ENCODE measurements around the gene WDPCP. TPM values are rescaled to one million over a fixed set of nuclear protein-coding genes. Genes with fewer than 3 reads are reported as not detected.
"Not testable (repeated sequence)": the region's sequence is repeated elsewhere in the genome, so short reads cannot be mapped to it uniquely, and the experiment has no call there.

WDPCP gene
- total and polyA plus RNA-seq, 2 donors (not counting 1 experiment from before 2014, with no cell fraction given): 5.6 to 22.8 TPM

GRCh38 chr2:63610525-63610924, 22.2 kb upstream of the WDPCP start:
- peaks cover 0 to 14% of the 10 kb centered on the region in 2 experiments for H3K36me3 ChIP-seq (replicated peaks in 1 of 2; ENCODE audit: control extremely low read depth in 1 of 2, control insufficient read depth in 1 of 2, extremely low read depth in 1 of 2, insufficient read depth in 2 of 2, low read length in 1 of 2)
- no peaks in the 10 kb centered on the region for H3K27me3 ChIP-seq (replicated peaks in 1 of 4; ENCODE audit: control extremely low read depth in 1 of 4, control insufficient read depth in 3 of 4, insufficient read depth in 4 of 4, low read length in 3 of 4)
- ChIA-PET CTCF (no interaction called here), POLR2A (no interaction called here)
- H3K4me2 ChIP-seq (replicated peaks; ENCODE audit: low read depth, low read length, poor library complexity, severe bottlenecking): no peak overlapping the region
- H3K4me3 Mint-ChIP-seq: no peak overlapping the region
- no peak overlapping the region for H3K4me3 ChIP-seq (ENCODE audit: control extremely low read depth in 1 of 5, extremely low read depth in 1 of 5, insufficient read depth in 1 of 5, low read depth in 2 of 5, low read length in 4 of 5)
- no peak overlapping the region for H3K27ac Mint-ChIP-seq
- no peak overlapping the region for H3K9ac ChIP-seq (ENCODE audit: low read length)
- H3K4me1 ChIP-seq (ENCODE audit: control insufficient read depth in 2 of 2, insufficient read depth in 2 of 2, low read length in 2 of 2): no peaks in the 10 kb centered on the region
- DNase-seq: no peak
- TF ChIP-seq CTCF (IDR thresholded peaks at IDR 0.05): no peak
- no peaks in the 10 kb centered on the region for H3K27me3 Mint-ChIP-seq
- H3K27ac ChIP-seq (ENCODE audit: low read length in 2 of 2): no peak overlapping the region
- no peaks in the 10 kb centered on the region for H3K79me2 ChIP-seq (ENCODE audit: control insufficient read depth, insufficient read depth, low read length)
- ATAC-seq (ENCODE audit: low read depth): no peak
- no peaks in the 10 kb centered on the region for H3K9me3 Mint-ChIP-seq (ENCODE audit: insufficient read depth)
- H3K4me1 Mint-ChIP-seq: no peaks in the 10 kb centered on the region
- intact Hi-C loops (cut with micrococcal nuclease): no loop called here
- no peak overlapping the region for H2AFZ ChIP-seq (ENCODE audit: insufficient read depth, low read depth, low read length, poor library complexity, severe bottlenecking)
- no peaks in the 10 kb centered on the region for H4K20me1 ChIP-seq (ENCODE audit: control insufficient read depth, insufficient read depth, low read length, poor library complexity, severe bottlenecking)
- WGBS (ENCODE audit: insufficient coverage): 100% methylated on average over 1 of the region's 4 CpGs
- H3K9me3 ChIP-seq (ENCODE audit: control extremely low read depth in 1 of 3, control insufficient read depth in 2 of 3, insufficient read depth in 1 of 3, low read length in 2 of 3): no peaks in the 10 kb centered on the region

GRCh38 chr2:63608865-63609264, 20.6 kb upstream of the WDPCP start:
- H3K79me2 ChIP-seq (ENCODE audit: control insufficient read depth, insufficient read depth, low read length); H3K27ac Mint-ChIP-seq; H3K4me1 ChIP-seq (ENCODE audit: control insufficient read depth in 2 of 2, insufficient read depth in 2 of 2, low read length in 2 of 2); H3K4me3 ChIP-seq (ENCODE audit: control extremely low read depth in 1 of 5, extremely low read depth in 1 of 5, insufficient read depth in 1 of 5, low read depth in 2 of 5, low read length in 4 of 5); POLR2A ChIA-PET; H3K4me2 ChIP-seq (replicated peaks; ENCODE audit: low read depth, low read length, poor library complexity, severe bottlenecking); H3K27ac ChIP-seq (ENCODE audit: low read length in 2 of 2); DNase-seq; H3K9me3 Mint-ChIP-seq (ENCODE audit: insufficient read depth); H3K9ac ChIP-seq (ENCODE audit: low read length); H3K4me3 Mint-ChIP-seq; ATAC-seq (ENCODE audit: low read depth); H2AFZ ChIP-seq (ENCODE audit: insufficient read depth, low read depth, low read length, poor library complexity, severe bottlenecking); H3K27me3 Mint-ChIP-seq; H3K27me3 ChIP-seq (replicated peaks in 1 of 4; ENCODE audit: control extremely low read depth in 1 of 4, control insufficient read depth in 3 of 4, insufficient read depth in 4 of 4, low read length in 3 of 4); H4K20me1 ChIP-seq (ENCODE audit: control insufficient read depth, insufficient read depth, low read length, poor library complexity, severe bottlenecking); intact Hi-C loops (cut with micrococcal nuclease); H3K4me1 Mint-ChIP-seq; CTCF ChIA-PET; H3K9me3 ChIP-seq (ENCODE audit: control extremely low read depth in 1 of 3, control insufficient read depth in 2 of 3, insufficient read depth in 1 of 3, low read length in 2 of 3): not testable (repeated sequence)
- peaks cover 9 to 29% of the 10 kb centered on the region in 2 experiments for H3K36me3 ChIP-seq (replicated peaks in 1 of 2; ENCODE audit: control extremely low read depth in 1 of 2, control insufficient read depth in 1 of 2, extremely low read depth in 1 of 2, insufficient read depth in 2 of 2, low read length in 1 of 2)
- WGBS (ENCODE audit: insufficient coverage): 80% methylated on average over 7 of the region's 8 CpGs

All from B cell (primary cell).